H9 (cell line): ENCODE measurements around the gene WDR37. TPM values are rescaled to one million over a fixed set of nuclear protein-coding genes. Genes with fewer than 3 reads are reported as not detected.

Experiments
- DNase-seq: peaks from one replicate; pipeline ENCODE4 v3.0.0-alpha.2; 2017
- H2AFZ ChIP-seq: one replicate; pipeline ENCODE4 v1.6.1; 2013; ENCODE audit warnings: mild to moderate bottlenecking, low read length, control low read depth, moderate library complexity
- H2AK5ac ChIP-seq: 2 replicates; pipeline ENCODE4 v1.6.1; 2013; ENCODE audit warnings: low read length, control low read depth, mixed read lengths; ENCODE audit not compliant: insufficient read length
- H2BK120ac ChIP-seq: one replicate; pipeline ENCODE4 v1.6.1; 2013; ENCODE audit warnings: low read depth, mild to moderate bottlenecking, low read length, control low read depth, inconsistent platforms; ENCODE audit not compliant: poor library complexity, severe bottlenecking
- H2BK12ac ChIP-seq: 2 replicates; pipeline ENCODE4 v1.6.1; 2013; ENCODE audit warnings: low read length, control low read depth, mixed read lengths, low read depth; ENCODE audit not compliant: insufficient read length
- H2BK15ac ChIP-seq: 2 replicates; pipeline ENCODE4 v1.6.1; 2013; ENCODE audit warnings: low read depth, low read length, control low read depth
- H2BK20ac ChIP-seq: one replicate; pipeline ENCODE4 v1.6.1; 2013; ENCODE audit warnings: low read depth, mild to moderate bottlenecking, low read length, control low read depth, inconsistent platforms; ENCODE audit not compliant: poor library complexity, severe bottlenecking
- H2BK5ac ChIP-seq: 2 replicates; pipeline ENCODE4 v1.6.1; 2013; ENCODE audit warnings: low read length, control low read depth, mixed read lengths; ENCODE audit not compliant: insufficient read length
- H3K14ac ChIP-seq: 2 replicates; pipeline ENCODE4 v1.6.1; 2013; ENCODE audit warnings: low read length, control low read depth; ENCODE audit not compliant: insufficient read depth
- H3K18ac ChIP-seq: 2 replicates; pipeline ENCODE4 v1.6.1; 2013; ENCODE audit warnings: low read depth, mild to moderate bottlenecking, mixed read lengths, low read length, control low read depth; ENCODE audit not compliant: insufficient read length
- H3K23ac ChIP-seq: 2 replicates; pipeline ENCODE4 v1.6.1; 2013; ENCODE audit warnings: low read length, control low read depth, mixed read lengths, low read depth; ENCODE audit not compliant: insufficient read length
- H3K23me2 ChIP-seq: 2 replicates; pipeline ENCODE4 v1.6.1; 2013; ENCODE audit warnings: low read depth, mild to moderate bottlenecking, mixed read lengths, low read length, control low read depth; ENCODE audit not compliant: insufficient read length, poor library complexity, severe bottlenecking
- H3K27ac ChIP-seq: 2 replicates; pipeline ENCODE4 v1.5.1; 2013; ENCODE audit warnings: low read length, control low read depth, mixed read lengths, low read depth; ENCODE audit not compliant: insufficient read length
- H3K27me3 ChIP-seq: 2 replicates; pipeline ENCODE4 v1.6.1; 2013; ENCODE audit warnings: low read length, control low read depth, inconsistent platforms; ENCODE audit not compliant: insufficient read depth
- H3K4ac ChIP-seq: 2 replicates; pipeline ENCODE4 v1.6.1; 2013; ENCODE audit warnings: low read depth, mild to moderate bottlenecking, control low read depth, inconsistent platforms, low read length, moderate library complexity
- H3K4me1 ChIP-seq: 2 replicates; pipeline ENCODE4 v1.6.1; 2013; ENCODE audit warnings: low read length, control low read depth, inconsistent platforms; ENCODE audit not compliant: insufficient read depth
- H3K4me2 ChIP-seq: 2 replicates; pipeline ENCODE4 v1.6.1; 2013; ENCODE audit warnings: low read length, control low read depth, mixed read lengths; ENCODE audit not compliant: insufficient read length, insufficient read depth
- H3K56ac ChIP-seq: 2 replicates; pipeline ENCODE4 v1.6.1; 2013; ENCODE audit warnings: low read depth, mild to moderate bottlenecking, mixed read lengths, low read length, control low read depth; ENCODE audit not compliant: insufficient read length
- H3K79me1 ChIP-seq: 2 replicates; pipeline ENCODE4 v1.6.1; 2013; ENCODE audit warnings: low read depth, mild to moderate bottlenecking, moderate library complexity, low read length, control low read depth, inconsistent platforms; ENCODE audit not compliant: insufficient read depth, poor library complexity, severe bottlenecking
- H3K79me2 ChIP-seq: 2 replicates; pipeline ENCODE4 v1.6.1; 2013; ENCODE audit warnings: low read length, control low read depth, inconsistent platforms; ENCODE audit not compliant: insufficient read depth
- H3K9ac ChIP-seq: 2 replicates; pipeline ENCODE4 v1.6.1; 2013; ENCODE audit warnings: low read length, control low read depth, mixed read lengths; ENCODE audit not compliant: insufficient read length; ENCODE audit errors: extremely low read depth
- H3K9me3 ChIP-seq: one replicate; pipeline ENCODE4 v1.6.1; 2013; ENCODE audit warnings: low read depth, low read length, inconsistent platforms; ENCODE audit not compliant: control insufficient read depth
- H3T11ph ChIP-seq: one replicate; pipeline ENCODE4 v1.6.1; 2013; ENCODE audit warnings: mild to moderate bottlenecking, low read length, control low read depth, inconsistent platforms
- H4K20me1 ChIP-seq: one replicate; pipeline ENCODE4 v1.6.1; 2013; ENCODE audit not compliant: control insufficient read depth, insufficient read length, insufficient read depth
- H4K5ac ChIP-seq: 2 replicates; pipeline ENCODE4 v1.6.1; 2013; ENCODE audit warnings: low read depth, mild to moderate bottlenecking, mixed read lengths, low read length, control low read depth; ENCODE audit not compliant: insufficient read length
- H4K8ac ChIP-seq: replicated peaks from 2 replicates; pipeline ENCODE4 v1.6.1; 2013; ENCODE audit warnings: low read length, control low read depth, mixed read lengths, low read depth; ENCODE audit not compliant: insufficient read length
- H4K91ac ChIP-seq: 2 replicates; pipeline ENCODE4 v1.6.1; 2013; ENCODE audit warnings: low read depth, mild to moderate bottlenecking, moderate library complexity, mixed read lengths, low read length, control low read depth; ENCODE audit not compliant: insufficient read length
- H3K27ac Mint-ChIP-seq, 3 experiments: 2 replicates in 2 of 3; 3 replicates in 1 of 3; pipeline ENCODE4 v1.8.0; 2020 to 2021; ENCODE audit warnings: mixed read lengths in 3 of 3, mild to moderate bottlenecking in 1 of 3, moderate library complexity in 1 of 3
- H3K27me3 Mint-ChIP-seq: 2 replicates; pipeline ENCODE4 v1.8.0; 2021; ENCODE audit warnings: low read depth, mild to moderate bottlenecking, moderate library complexity, mixed read lengths
- H3K36me3 Mint-ChIP-seq, 3 experiments: 2 replicates in 2 of 3; 3 replicates in 1 of 3; pipeline ENCODE4 v1.8.0; 2020 to 2021; ENCODE audit warnings: low read depth in 3 of 3, mixed read lengths in 3 of 3; ENCODE audit not compliant: insufficient read depth in 1 of 3
- H3K4me1 Mint-ChIP-seq, 2 experiments: 2 replicates each; pipeline ENCODE4 v1.8.0; 2020; ENCODE audit warnings: mixed read lengths in 2 of 2
- H3K4me3 Mint-ChIP-seq, 2 experiments: 2 replicates in 1 of 2; 3 replicates in 1 of 2; pipeline ENCODE4 v1.8.0; 2020 to 2021; ENCODE audit warnings: mild to moderate bottlenecking in 2 of 2, mixed read lengths in 2 of 2, moderate library complexity in 1 of 2
- H3K9me3 Mint-ChIP-seq, 2 experiments: 2 replicates in 1 of 2; 3 replicates in 1 of 2; pipeline ENCODE4 v1.8.0; 2020; ENCODE audit warnings: mild to moderate bottlenecking in 2 of 2, mixed read lengths in 2 of 2, moderate library complexity in 1 of 2
- WGBS: extraction: QIAGEN DNeasy Blood & Tissue Kit; methylation state at CpG from one replicate; pipeline ENCODE4 v1.1.7; 2013; ENCODE audit warnings: missing lambda C conversion rate, low lambda C conversion rate, mixed read lengths; ENCODE audit not compliant: insufficient read length; ENCODE audit errors: extremely low coverage; 5-methylcytosine and 5-hydroxymethylcytosine counted together
- total RNA-seq: library from RNA; stranded (reverse); gene quantifications from 2 replicates; pipeline ENCODE4 v1.2.1, GENCODE V29; 2021
- TF ChIP-seq, protein P1 (sequence below): fragments of 200-600 bp; sonication (generic); conservative IDR thresholded peaks from 3 replicates; pipeline ENCODE4 v1.8.0; 2021; ENCODE audit warnings: antibody characterized with exemption, mild to moderate bottlenecking

WDR37 gene
- total RNA-seq, 1 experiment from 2014 or later, result 13.1 TPM

DNA sequence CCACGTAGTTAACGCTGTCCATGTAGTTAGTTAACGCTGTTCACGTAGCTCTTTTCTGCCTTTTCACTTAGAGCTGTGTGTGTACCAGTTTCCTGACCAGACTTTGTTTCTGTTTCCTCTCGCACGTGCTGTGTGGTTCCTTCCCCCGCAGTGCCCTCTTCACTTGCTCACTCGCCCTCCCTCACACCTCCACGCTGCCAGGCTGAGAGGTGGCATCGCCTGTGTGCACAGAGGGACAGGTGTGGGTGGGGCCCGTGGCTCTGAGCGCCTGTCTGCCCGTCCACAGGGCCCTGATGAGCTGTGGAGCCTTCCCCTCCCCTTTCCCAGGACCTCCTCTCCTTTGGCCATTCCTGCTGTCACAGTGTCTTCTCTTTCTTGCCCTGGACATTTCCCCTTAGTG is 30.6 kb downstream of the WDR37 start:
- DNase-seq, result no peak
- no peak overlapping the region for H3K4me3 Mint-ChIP-seq
- no CpG with 5 or more reads among the region's 13 CpGs for WGBS
- H3K27me3 Mint-ChIP-seq, result no peaks in the 10 kb centered on the region
- Histone ChIP-seq H3K18ac (no peak overlapping the region), H3K79me1 (no peaks in the 10 kb centered on the region), H3T11ph (no peak overlapping the region), H2AK5ac (no peak overlapping the region), H3K27me3 (no peaks in the 10 kb centered on the region), H3K4me2 (no peak overlapping the region), H3K27ac (no peak overlapping the region), H3K14ac (no peak overlapping the region), H2BK5ac (no peak overlapping the region), H2BK15ac (no peak overlapping the region), H2BK120ac (no peak overlapping the region), H4K20me1 (no peaks in the 10 kb centered on the region), H3K4me1 (no peaks in the 10 kb centered on the region), H2AFZ (no peak overlapping the region), H3K9ac (no peak overlapping the region), H3K23ac (no peak overlapping the region), H3K9me3 (no peaks in the 10 kb centered on the region), H4K5ac (no peak overlapping the region), H2BK20ac (no peak overlapping the region), H3K79me2 (no peaks in the 10 kb centered on the region), H2BK12ac (no peak overlapping the region), H4K91ac (no peak overlapping the region), H3K4ac (no peak overlapping the region), H3K56ac (no peak overlapping the region), H3K23me2 (no peaks in the 10 kb centered on the region), H4K8ac (no peak overlapping the region)
- H3K27ac Mint-ChIP-seq, result no peak overlapping the region
- H3K36me3 Mint-ChIP-seq, result peaks cover 9 to 63% (median 43%) of the 10 kb centered on the region in 3 experiments; a peak in 6 of 7 replicates
- H3K4me1 Mint-ChIP-seq, result no peaks in the 10 kb centered on the region
- H3K9me3 Mint-ChIP-seq, result no peaks in the 10 kb centered on the region; a peak in 1 of 5 replicates
- TF ChIP-seq, protein P1, sequence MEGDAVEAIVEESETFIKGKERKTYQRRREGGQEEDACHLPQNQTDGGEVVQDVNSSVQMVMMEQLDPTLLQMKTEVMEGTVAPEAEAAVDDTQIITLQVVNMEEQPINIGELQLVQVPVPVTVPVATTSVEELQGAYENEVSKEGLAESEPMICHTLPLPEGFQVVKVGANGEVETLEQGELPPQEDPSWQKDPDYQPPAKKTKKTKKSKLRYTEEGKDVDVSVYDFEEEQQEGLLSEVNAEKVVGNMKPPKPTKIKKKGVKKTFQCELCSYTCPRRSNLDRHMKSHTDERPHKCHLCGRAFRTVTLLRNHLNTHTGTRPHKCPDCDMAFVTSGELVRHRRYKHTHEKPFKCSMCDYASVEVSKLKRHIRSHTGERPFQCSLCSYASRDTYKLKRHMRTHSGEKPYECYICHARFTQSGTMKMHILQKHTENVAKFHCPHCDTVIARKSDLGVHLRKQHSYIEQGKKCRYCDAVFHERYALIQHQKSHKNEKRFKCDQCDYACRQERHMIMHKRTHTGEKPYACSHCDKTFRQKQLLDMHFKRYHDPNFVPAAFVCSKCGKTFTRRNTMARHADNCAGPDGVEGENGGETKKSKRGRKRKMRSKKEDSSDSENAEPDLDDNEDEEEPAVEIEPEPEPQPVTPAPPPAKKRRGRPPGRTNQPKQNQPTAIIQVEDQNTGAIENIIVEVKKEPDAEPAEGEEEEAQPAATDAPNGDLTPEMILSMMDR, result no peak
